HepG2 (cell line): ENCODE results near the gene TSPAN5.

Experiments
- CBFB ChIP-seq: sonication (generic); formaldehyde crosslinking; IDR thresholded peaks from 2 replicates; pipeline ENCODE4 v1.4.0; 2020; ENCODE audit warnings: missing genetic modification reagents
- CTCF ChIP-seq: sonication (generic); formaldehyde crosslinking; IDR thresholded peaks from 2 replicates; pipeline ENCODE4 v1.5.0; 2020; ENCODE audit warnings: mild to moderate bottlenecking, missing genetic modification reagents, moderate library complexity
- HINFP ChIP-seq: sonication (generic); formaldehyde crosslinking; IDR thresholded peaks from 2 replicates; pipeline ENCODE4 v1.4.0; 2020; ENCODE audit warnings: low read depth, mild to moderate bottlenecking, missing genetic modification reagents
- IRF9 ChIP-seq: sonication (generic); formaldehyde crosslinking; IDR thresholded peaks from 2 replicates; pipeline ENCODE4 v1.8.0; 2022; ENCODE audit warnings: missing genetic modification reagents, mild to moderate bottlenecking, borderline replicate concordance
- SMARCC2 ChIP-seq: fragments of 450-650 bp; IDR thresholded peaks from 2 replicates; pipeline ENCODE4 v1.6.1; 2017; ENCODE audit warnings: antibody characterized with exemption, mild to moderate bottlenecking
- TBL1XR1 ChIP-seq: fragments of 150-350 bp; IDR thresholded peaks from 2 replicates; pipeline ENCODE4 v1.6.1; 2014; ENCODE audit warnings: borderline replicate concordance, low read length; ENCODE audit not compliant: partially characterized antibody
- ZNF318 ChIP-seq: sonication (generic); formaldehyde crosslinking; IDR thresholded peaks from 2 replicates; pipeline ENCODE4 v1.4.0; 2020; ENCODE audit warnings: mild to moderate bottlenecking, missing genetic modification reagents

- TF ChIP-seq TBL1XR1 (no peak), HINFP (CRISPR knock-in tag) (no peak), CTCF (CRISPR knock-in tag) (no peak), CBFB (CRISPR knock-in tag) (no peak), IRF9 (no peak), ZNF318 (CRISPR knock-in tag) (no peak), SMARCC2 (no peak)
These were observed at the start of gene TSPAN5 for GRCh38 chr4:98658287-98659105.
